ENCODE results near the gene TRDN. TPM values are rescaled to one million over a fixed set of nuclear protein-coding genes. Genes with fewer than 3 reads are reported as not detected.

Gene TRDN
- total RNA-seq, 2 experiments from 2014 or later = not detected

DNA sequence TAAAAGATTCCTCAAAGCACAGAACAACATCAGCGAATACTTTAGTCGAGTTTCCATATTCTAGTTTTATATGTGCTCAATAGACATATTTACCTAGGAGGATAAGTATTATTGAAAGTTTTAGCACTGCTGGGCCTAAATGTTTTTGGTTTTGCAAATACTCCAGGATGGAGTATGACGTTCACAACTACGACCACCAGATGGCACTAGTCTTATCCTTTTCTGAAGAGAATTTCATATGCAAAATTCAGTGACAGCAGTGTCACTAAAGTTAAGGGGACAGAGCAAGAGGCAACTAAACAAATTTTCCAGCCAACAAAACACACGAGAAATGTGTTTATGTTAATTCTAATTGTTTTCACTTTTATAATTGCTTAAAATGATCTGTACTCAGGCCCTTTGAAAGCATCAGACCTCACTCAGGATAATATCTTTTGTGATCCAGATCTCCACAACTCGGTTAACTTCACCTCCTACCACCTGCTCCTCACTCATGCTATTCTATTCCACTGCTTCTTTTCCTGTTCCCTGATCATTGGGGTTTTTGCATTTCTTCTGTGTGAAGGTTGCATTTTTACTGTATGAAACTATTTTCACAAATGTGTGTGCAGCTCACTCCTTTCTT lies 220.8 kb downstream of the TRDN start:
- no peak overlapping the region for H3K27ac Mint-ChIP-seq
- no peak for ATAC-seq
- H3K36me3 Mint-ChIP-seq (ENCODE audit: low read depth) = no peaks in the 10 kb centered on the region
- H3K4me3 Mint-ChIP-seq = no peak overlapping the region
- DNase-seq = peak; percentile 58
- no peaks in the 10 kb centered on the region for H3K27me3 Mint-ChIP-seq (ENCODE audit: low read depth)
- H3K9me3 Mint-ChIP-seq (ENCODE audit: insufficient read depth) = no peaks in the 10 kb centered on the region
- H3K4me1 Mint-ChIP-seq (ENCODE audit: low read depth) = no peaks in the 10 kb centered on the region
- ChIA-PET CTCF (interaction anchor here (1.0 to 2.3 kb wide), 2 partner anchors 13 to 299 kb away, joined by 4 to 6 read pairs; no protein-coding TSS in a partner anchor), POLR2A (no interaction called here)

DNA sequence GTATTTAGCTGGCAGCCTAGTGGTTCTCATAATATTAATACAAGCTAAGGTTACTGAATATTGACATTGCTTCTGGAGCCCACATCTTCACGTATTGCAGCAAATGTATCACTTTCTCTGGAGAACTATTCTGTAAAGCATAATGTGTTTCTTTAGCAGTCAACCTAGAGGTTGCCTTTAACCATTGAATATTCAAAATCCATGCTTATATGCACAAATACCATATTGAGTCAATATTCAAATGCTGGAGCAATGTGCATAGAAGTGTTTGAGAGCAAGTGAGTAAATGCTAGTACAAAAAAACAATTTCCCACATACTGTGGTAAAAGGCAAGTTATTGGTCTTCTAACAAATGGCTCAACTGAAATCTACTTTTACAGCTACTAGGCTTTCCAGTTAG lies 231.8 kb downstream of the TRDN start:
- ChIA-PET POLR2A (no interaction called here), CTCF (no interaction called here)
- H3K36me3 Mint-ChIP-seq (ENCODE audit: low read depth) = no peaks in the 10 kb centered on the region
- ATAC-seq (no peak), DNase-seq (no peak)
- no peak overlapping the region for H3K27ac Mint-ChIP-seq
- H3K9me3 Mint-ChIP-seq (ENCODE audit: insufficient read depth) = no peaks in the 10 kb centered on the region
- no peaks in the 10 kb centered on the region for H3K4me1 Mint-ChIP-seq (ENCODE audit: low read depth)
- H3K27me3 Mint-ChIP-seq (ENCODE audit: low read depth) = no peaks in the 10 kb centered on the region
- H3K4me3 Mint-ChIP-seq = no peak overlapping the region

- Mint-ChIP-seq H3K9me3 (ENCODE audit: insufficient read depth) (no peaks in the 10 kb centered on the region), H3K27ac (no peak overlapping the region), H3K27me3 (ENCODE audit: low read depth) (no peaks in the 10 kb centered on the region), H3K36me3 (ENCODE audit: low read depth) (no peaks in the 10 kb centered on the region), H3K4me1 (ENCODE audit: low read depth) (no peaks in the 10 kb centered on the region), H3K4me3 (no peak overlapping the region)
- ChIA-PET POLR2A (interaction anchor here (0.6 kb wide), 1 partner anchor 289 kb away, joined by 3 read pairs; no protein-coding TSS in a partner anchor), CTCF (interaction anchor here (1.4 kb wide), 1 partner anchor 15 kb away, joined by 4 read pairs; no protein-coding TSS in a partner anchor)
- ATAC-seq = no peak
- no peak for DNase-seq
Observed at GRCh38 chr6:123402052-123402451, 234.7 kb downstream of the TRDN start.

DNA sequence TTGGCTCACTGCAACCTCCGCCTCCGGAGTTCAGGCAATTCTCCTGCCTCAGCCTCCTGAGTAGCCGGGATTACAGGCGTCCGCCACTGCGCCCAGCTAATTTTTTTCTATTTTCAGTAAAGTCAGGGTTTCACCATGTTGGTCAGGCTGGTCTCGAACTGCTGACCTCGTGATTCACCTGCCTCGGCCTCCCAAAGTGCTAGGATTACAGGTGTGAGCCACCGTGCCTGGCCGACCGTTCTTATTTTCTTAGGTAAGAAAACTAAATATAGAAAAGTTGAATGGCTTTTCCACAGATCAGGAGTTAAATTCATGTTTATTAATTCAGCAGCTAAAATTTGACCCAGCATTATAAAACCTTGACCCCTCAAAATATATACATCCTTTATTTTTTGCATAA lies 238.7 kb downstream of the TRDN start:
- CTCF ChIA-PET = no interaction called here
- no peak overlapping the region for H3K4me3 Mint-ChIP-seq
- no peaks in the 10 kb centered on the region for H3K27me3 Mint-ChIP-seq (ENCODE audit: low read depth)

DNA sequence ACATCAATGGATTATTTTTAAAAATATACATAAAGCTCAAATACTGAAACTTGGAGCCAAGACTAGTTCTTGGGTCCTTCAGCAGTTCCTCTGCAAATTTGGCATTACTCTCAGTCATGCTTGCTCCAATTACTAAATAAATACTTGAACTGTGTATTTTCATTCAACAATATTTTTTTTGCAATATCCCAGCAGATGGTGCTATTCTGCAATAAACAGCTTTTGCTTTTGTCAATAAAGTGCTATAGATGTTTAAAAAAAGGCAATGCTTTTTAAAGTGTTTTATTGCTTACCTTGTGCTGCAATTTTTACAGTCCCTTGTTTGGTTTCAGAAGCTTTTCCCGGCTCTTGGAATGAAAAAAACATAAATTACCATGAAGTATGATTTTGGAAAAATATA lies 243.4 kb downstream of the TRDN start:
- Mint-ChIP-seq H3K9me3 (ENCODE audit: insufficient read depth) (no peaks in the 10 kb centered on the region), H3K36me3 (ENCODE audit: low read depth) (no peaks in the 10 kb centered on the region), H3K4me1 (ENCODE audit: low read depth) (no peaks in the 10 kb centered on the region), H3K27ac (no peak overlapping the region), H3K4me3 (no peak overlapping the region), H3K27me3 (ENCODE audit: low read depth) (no peaks in the 10 kb centered on the region)
- ATAC-seq (no peak), DNase-seq (no peak)
- POLR2A ChIA-PET = no interaction called here
- CTCF ChIA-PET = no interaction called here

More for the DNA sequence above, 238.7 kb downstream of the TRDN start:
- H3K36me3 Mint-ChIP-seq (ENCODE audit: low read depth) = no peaks in the 10 kb centered on the region
- no peaks in the 10 kb centered on the region for H3K4me1 Mint-ChIP-seq (ENCODE audit: low read depth)
- ATAC-seq = no peak
- POLR2A ChIA-PET = no interaction called here
- H3K27ac Mint-ChIP-seq = no peak overlapping the region
- no peak for DNase-seq
- no peaks in the 10 kb centered on the region for H3K9me3 Mint-ChIP-seq (ENCODE audit: insufficient read depth)

- ChIA-PET POLR2A (no interaction called here), CTCF (no interaction called here)
- Mint-ChIP-seq H3K9me3 (ENCODE audit: insufficient read depth) (no peaks in the 10 kb centered on the region), H3K27me3 (ENCODE audit: low read depth) (no peaks in the 10 kb centered on the region), H3K4me3 (no peak overlapping the region), H3K27ac (no peak overlapping the region), H3K36me3 (ENCODE audit: low read depth) (no peaks in the 10 kb centered on the region), H3K4me1 (ENCODE audit: low read depth) (no peaks in the 10 kb centered on the region)
- DNase-seq = no peak
- ATAC-seq = no peak
Observed at GRCh38 chr6:123383718-123384117, 253.0 kb downstream of the TRDN start.

- Mint-ChIP-seq H3K9me3 (ENCODE audit: insufficient read depth) (no peaks in the 10 kb centered on the region), H3K4me1 (ENCODE audit: low read depth) (no peaks in the 10 kb centered on the region), H3K4me3 (no peak overlapping the region), H3K27me3 (ENCODE audit: low read depth) (no peaks in the 10 kb centered on the region), H3K36me3 (ENCODE audit: low read depth) (no peaks in the 10 kb centered on the region), H3K27ac (no peak overlapping the region)
- no peak for DNase-seq
- ChIA-PET POLR2A (no interaction called here), CTCF (no interaction called here)
- ATAC-seq = no peak
Observed at GRCh38 chr6:123380257-123380656, 256.5 kb downstream of the TRDN start.

DNA sequence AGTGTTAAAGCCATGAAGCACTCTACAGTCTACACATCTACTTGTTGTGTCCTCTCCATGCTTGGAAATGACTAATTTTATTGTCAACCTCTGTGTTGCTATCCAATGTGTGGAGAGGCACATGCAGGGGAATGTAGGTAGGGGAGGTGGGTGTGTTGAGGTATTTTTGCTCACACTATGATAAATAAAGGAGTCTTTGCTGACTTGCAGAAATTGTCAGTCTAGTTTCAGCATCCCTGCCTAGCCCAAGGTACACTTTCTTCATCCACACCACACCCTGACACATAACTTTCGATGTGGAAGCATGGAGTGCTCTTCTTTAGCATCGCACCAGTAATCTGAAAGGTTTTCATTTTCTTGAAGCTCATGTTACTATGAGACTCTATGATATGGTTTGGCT lies 264.0 kb downstream of the TRDN start:
- no peaks in the 10 kb centered on the region for H3K27me3 Mint-ChIP-seq (ENCODE audit: low read depth)
- POLR2A ChIA-PET = no interaction called here
- H3K4me1 Mint-ChIP-seq (ENCODE audit: low read depth) = no peaks in the 10 kb centered on the region
- ATAC-seq (no peak), DNase-seq (no peak)
- H3K4me3 Mint-ChIP-seq = no peak overlapping the region
- no peak overlapping the region for H3K27ac Mint-ChIP-seq
- CTCF ChIA-PET = no interaction called here
- no peaks in the 10 kb centered on the region for H3K36me3 Mint-ChIP-seq (ENCODE audit: low read depth)
- H3K9me3 Mint-ChIP-seq (ENCODE audit: insufficient read depth) = no peaks in the 10 kb centered on the region

DNA sequence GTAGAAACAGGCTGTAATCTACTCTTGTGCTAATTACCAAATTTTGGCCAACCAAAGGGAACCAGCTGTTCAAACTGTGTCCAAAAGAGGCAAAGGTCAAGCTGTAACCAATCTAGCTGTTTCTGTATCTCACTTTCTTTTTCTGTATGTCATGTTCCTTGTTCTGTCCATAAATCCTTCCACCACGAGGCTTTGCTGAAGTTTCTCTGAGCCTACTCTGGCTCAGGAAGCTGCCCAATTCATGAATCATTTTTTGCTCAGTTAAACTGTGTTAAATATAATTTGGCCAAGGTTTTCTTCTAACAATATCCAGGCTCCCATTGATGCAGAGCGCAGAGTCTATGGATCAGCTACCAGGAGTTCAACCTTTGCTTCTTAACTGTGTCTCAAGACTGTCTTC lies 272.8 kb downstream of the TRDN start:
- no peak overlapping the region for H3K27ac Mint-ChIP-seq
- peaks cover 4% of the 10 kb centered on the region for H3K9me3 Mint-ChIP-seq (ENCODE audit: insufficient read depth)
- no peaks in the 10 kb centered on the region for H3K27me3 Mint-ChIP-seq (ENCODE audit: low read depth)
- DNase-seq (no peak), ATAC-seq (no peak)
- no peak overlapping the region for H3K4me3 Mint-ChIP-seq
- ChIA-PET POLR2A (no interaction called here), CTCF (no interaction called here)
- H3K4me1 Mint-ChIP-seq (ENCODE audit: low read depth) = no peaks in the 10 kb centered on the region
- H3K36me3 Mint-ChIP-seq (ENCODE audit: low read depth) = no peaks in the 10 kb centered on the region

GRCh38 chr6:123360359-123360758 lies 276.4 kb downstream of the TRDN start:
- no peak overlapping the region for H3K27ac Mint-ChIP-seq
- CTCF ChIA-PET = no interaction called here
- DNase-seq (no peak), ATAC-seq (no peak)
- H3K36me3 Mint-ChIP-seq (ENCODE audit: low read depth) = no peaks in the 10 kb centered on the region
- no peaks in the 10 kb centered on the region for H3K27me3 Mint-ChIP-seq (ENCODE audit: low read depth)
- POLR2A ChIA-PET = no interaction called here
- no peaks in the 10 kb centered on the region for H3K4me1 Mint-ChIP-seq (ENCODE audit: low read depth)
- no peak overlapping the region for H3K4me3 Mint-ChIP-seq
- H3K9me3 Mint-ChIP-seq (ENCODE audit: insufficient read depth) = peaks cover 4% of the 10 kb centered on the region

DNA sequence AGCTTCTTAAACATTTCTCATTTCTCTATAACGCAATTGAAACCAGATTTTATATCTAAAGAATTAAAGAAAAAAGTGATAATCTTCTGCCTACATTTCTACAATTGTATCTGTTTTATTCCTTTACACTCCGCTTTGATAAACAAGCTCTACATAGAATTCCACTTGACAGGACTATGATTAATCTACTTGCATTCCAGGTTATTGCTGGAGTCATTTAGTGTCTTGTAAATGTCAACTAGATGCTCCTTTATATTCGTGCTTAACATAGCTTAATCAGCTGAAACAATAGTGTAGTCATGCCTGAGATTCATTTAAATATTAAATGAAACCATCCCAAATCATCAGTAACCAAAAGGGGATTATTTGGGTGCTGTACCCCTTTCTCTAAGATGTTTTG lies 284.0 kb downstream of the TRDN start:
- no peak overlapping the region for H3K4me3 Mint-ChIP-seq
- POLR2A ChIA-PET = no interaction called here
- CTCF ChIA-PET = no interaction called here

GRCh38 chr6:123352279-123352678 lies 284.5 kb downstream of the TRDN start:
- Mint-ChIP-seq H3K9me3 (ENCODE audit: insufficient read depth) (no peaks in the 10 kb centered on the region), H3K4me3 (no peak overlapping the region), H3K36me3 (ENCODE audit: low read depth) (no peaks in the 10 kb centered on the region), H3K4me1 (ENCODE audit: low read depth) (no peaks in the 10 kb centered on the region), H3K27me3 (ENCODE audit: low read depth) (no peaks in the 10 kb centered on the region), H3K27ac (no peak overlapping the region)
- ChIA-PET POLR2A (no interaction called here), CTCF (no interaction called here)
- no peak for DNase-seq
- ATAC-seq = no peak

More for the DNA sequence above, 284.0 kb downstream of the TRDN start:
- no peak for DNase-seq
- H3K4me1 Mint-ChIP-seq (ENCODE audit: low read depth) = no peaks in the 10 kb centered on the region
- no peak overlapping the region for H3K27ac Mint-ChIP-seq
- no peak for ATAC-seq
- no peaks in the 10 kb centered on the region for H3K27me3 Mint-ChIP-seq (ENCODE audit: low read depth)
- no peaks in the 10 kb centered on the region for H3K36me3 Mint-ChIP-seq (ENCODE audit: low read depth)
- H3K9me3 Mint-ChIP-seq (ENCODE audit: insufficient read depth) = no peaks in the 10 kb centered on the region

DNA sequence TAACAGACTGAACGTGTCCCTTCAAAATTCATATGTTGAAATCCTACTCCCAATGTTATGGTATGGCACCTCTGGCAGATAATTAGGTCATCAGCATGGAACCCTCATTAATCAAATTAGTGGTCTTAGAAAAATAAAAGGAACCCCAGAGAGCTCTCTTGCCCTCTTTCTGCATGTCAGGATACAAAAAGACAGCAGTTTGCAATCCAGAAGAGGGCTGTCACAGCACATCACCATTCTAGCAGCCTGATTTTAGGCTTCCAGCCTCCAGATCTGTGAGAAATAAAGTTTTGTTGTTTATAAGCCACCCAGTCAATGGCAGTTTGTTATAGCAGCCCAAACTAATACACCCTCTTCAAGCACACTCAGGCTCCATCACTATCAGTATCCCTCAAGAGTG lies 292.9 kb downstream of the TRDN start:
- Mint-ChIP-seq H3K4me1 (ENCODE audit: low read depth) (no peaks in the 10 kb centered on the region), H3K36me3 (ENCODE audit: low read depth) (no peaks in the 10 kb centered on the region), H3K27me3 (ENCODE audit: low read depth) (no peaks in the 10 kb centered on the region), H3K4me3 (no peak overlapping the region), H3K9me3 (ENCODE audit: insufficient read depth) (no peaks in the 10 kb centered on the region), H3K27ac (no peak overlapping the region)
- no peak for ATAC-seq
- ChIA-PET CTCF (no interaction called here), POLR2A (no interaction called here)
- no peak for DNase-seq

Measured in activated CD8-positive, alpha-beta T cell treated with anti-CD3 and anti-CD28 coated beads, Interleukin-2, amount 10 ng/mL, durations not matched to agents 7 days and 5 days (primary cell).